Activated CD4-positive, alpha-beta T cell treated with anti-CD3 and anti-CD28 coated beads, Interleukin-2, Interleukin-6, amounts not matched to agents 100 ng/mL and 50 ng/mL, durations not matched to agents 16 hours and 8 hours (primary cell): ENCODE results near the gene IGF2BP2.

ENCODE experiments used
- DNase-seq: peaks from one replicate; pipeline ENCODE4 v3.0.0-alpha.2; 2020

Gene IGF2BP2

DNA sequence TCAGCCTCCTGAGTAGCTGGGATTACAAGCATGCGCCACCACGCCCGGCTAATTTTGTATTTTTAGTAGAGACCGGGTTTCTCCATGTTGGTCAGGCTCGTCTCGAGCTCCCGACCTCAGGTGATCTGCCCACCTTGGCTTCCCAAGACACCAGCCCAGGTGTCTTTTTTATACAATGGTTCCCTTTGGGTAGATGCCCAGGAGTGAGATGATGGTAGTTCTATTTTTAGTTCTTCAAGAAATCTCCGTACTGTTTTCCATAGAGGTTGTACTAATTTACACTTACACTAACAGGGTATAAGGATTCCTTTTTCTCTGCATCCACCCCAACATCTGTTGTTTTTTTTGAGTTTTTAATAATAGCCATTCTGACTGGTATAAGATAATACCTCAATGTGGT is 94.3 kb downstream of the IGF2BP2 start:
- DNase-seq: no peak

DNA sequence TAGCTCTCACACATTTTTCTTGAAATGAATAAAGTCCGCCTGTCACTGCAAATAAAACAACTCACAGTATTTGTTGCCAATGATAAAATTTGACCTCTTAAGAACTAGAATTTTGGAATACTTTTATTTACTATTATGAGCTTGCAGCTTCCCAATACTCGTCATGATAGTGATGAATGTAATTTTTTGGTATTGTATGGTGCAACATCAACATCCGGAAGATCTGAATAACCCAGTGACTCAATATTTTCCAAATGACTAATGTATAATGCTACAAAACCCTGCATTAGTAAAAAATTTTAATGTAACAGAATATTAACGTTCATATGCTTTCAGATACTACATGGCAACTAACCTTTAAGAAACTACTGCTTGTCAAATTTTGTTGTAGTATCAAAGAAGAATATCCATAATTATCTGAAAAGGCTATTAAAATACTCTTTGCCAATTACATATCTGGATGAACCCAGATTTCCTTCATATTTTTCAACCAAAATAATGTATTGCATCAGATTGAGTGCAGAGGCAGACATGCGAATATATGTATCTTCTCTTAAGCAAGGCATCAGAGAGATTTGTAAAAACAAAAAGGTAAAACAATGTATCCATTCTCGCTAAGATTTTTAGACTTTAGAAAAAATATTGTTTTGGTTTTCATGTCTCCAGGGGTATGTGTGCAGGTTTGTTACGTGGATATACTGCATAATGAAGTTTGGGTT is 95.3 kb downstream of the IGF2BP2 start:
- DNase-seq: peak; percentile 44

DNA sequence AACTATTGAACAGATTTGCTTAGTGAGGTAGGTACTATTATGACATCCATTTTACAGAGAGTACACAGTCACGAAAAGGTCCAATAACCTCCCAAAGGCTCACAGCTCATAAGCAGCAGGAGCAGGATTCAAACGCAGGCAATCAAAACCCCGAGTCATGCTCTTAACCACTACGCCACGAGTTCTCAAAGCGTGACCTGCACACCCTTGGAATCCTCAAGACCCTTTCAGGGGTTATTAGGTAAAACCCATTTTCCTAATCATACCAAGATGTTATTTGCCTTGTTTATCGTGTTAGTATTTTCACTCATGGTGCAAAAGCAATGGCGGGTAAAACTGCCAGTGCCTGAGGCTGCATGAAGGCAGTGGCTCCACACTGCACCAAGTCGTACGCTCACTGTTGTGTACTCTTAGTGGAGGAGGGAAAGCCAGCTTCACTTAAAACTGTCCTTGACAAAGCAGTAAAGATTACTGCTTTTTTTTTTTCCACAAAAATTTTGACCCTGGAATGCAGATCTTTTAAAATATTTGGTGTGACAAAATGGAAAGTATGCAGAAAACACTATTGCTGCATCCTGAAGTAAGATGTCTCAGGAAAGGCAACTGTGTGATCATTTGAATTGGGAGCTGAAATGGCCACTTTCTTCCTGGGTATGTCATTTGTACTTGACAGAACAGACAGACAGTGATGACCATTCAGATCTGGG is 96.1 kb downstream of the IGF2BP2 start:
- DNase-seq: no peak

DNA sequence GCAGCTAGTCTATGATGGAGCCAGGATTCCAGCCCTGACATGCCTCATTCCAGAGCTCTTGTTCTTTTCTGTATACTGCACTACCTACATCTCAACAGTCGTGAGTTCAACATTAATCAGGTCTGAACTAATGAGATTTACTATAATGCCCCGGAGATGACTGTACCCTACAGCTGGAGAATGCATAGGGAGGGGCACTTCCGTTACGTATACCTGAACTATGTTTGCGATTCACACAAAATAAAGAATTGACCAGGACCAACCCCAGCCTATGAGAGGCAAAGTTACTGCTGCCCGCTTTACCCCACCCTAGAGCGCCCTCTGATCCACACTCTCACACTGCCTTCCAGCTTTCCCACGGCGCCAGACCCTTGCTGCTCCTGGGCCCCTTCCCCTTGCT is 97.0 kb downstream of the IGF2BP2 start:
- no peak for DNase-seq

DNA sequence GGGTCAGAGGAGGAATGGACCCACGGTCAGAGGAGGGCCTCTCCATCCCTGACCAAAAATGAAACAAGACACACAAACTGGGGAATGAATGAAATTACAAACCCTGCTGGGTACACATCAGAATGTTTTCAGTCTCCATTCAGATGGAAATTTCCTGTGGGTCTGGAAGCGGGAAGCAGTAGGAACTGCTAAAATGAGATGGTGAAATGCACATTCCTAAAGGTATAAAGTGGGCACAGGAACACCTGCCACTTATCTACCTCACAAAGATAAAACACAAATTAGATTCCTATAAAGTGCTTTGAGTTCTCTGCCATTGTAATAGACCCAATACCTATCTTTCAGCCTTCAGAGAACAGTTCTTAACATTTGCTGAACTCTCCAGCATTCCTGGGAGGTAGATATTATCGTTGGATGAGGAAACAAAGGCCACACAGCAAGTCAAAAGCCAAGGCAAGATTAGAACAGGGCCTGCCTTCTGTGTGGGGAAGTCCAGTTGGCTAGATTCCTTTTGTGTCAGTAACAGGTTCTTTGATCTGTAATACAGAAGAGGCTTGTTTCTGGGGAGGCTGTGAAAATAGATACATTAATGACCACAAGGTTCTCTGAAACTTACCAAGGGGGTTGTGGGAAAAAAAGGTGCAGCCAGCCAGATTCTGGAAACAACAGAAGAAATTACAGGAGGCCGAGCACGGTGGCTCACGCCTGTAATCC is 98.4 kb downstream of the IGF2BP2 start:
- DNase-seq: no peak

DNA sequence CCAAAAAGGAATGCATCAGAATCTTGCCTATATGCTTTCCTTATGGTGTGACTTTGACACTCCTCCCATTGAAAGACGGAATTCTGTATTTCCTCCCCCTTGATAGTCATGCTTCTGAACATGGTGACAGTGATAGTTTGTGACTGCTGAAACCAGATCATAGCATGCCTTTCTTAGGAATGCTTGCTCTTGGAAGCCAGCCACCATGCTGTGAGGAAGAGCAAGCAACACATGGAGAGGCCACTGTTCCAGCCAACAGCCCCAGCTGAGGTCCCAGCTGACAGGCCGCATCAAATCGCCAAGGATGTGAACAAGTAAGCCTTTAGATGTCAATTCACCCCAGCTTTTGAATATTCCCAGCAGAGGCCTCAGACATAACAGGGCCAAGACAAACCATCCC is 100.1 kb downstream of the IGF2BP2 start:
- DNase-seq: no peak

DNA sequence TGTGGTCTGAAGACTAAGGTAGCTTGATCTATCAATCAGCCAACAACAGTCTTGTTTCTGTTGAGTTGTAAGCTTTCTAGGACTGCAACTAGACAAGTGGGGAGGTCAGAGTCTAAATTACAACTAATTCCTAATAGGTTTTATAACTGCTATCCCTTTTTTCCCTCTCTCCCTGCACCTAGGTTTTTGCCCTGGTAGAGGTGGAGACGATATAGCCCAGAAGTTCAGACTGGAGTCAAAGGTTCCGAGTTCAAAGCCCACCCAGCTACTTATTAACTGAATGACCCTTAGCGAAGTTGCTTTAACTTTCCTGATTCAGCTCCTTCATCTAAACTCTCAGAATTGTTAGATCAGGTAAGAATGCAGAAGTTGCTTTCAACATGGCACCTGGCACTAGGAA is 100.6 kb downstream of the IGF2BP2 start:
- no peak for DNase-seq

DNA sequence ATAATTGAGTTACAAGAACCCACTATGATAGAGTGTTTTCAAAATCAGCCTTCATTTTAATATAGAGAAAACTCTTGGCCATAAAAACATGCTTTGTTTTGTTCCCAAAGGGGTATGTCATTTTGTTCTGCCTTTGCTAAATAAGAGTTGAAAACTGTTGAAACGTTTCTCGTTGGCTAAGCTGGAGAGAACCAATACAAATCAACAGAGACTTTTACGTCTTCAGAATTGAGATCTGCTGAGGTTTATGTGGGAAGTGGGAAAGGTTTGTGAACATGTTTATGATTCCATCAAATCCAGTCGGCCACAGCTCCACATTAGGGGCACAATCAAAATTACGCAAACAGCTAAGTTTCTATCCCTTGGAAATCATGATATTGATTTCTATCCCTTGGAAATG is 102.0 kb downstream of the IGF2BP2 start:
- no peak for DNase-seq

DNA sequence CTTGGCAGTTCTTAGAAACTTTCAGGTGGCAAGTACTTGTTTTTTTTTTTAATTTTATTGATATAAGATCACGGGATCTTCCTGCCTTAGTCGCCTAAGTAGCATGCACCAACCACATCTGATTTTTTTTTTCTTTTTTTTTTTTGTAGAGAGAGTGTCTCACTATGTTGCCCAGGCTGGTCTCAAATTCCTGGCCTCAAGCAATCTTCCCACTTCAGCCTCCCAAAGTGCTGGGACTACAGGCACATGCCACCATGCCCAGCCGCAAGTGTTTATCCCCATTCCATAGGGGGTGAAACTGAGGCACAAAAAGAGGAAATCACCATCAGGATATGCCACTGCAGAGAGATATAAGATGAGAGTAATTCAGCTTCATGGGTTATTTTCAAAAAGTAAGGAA is 102.9 kb downstream of the IGF2BP2 start:
- DNase-seq: no peak

DNA sequence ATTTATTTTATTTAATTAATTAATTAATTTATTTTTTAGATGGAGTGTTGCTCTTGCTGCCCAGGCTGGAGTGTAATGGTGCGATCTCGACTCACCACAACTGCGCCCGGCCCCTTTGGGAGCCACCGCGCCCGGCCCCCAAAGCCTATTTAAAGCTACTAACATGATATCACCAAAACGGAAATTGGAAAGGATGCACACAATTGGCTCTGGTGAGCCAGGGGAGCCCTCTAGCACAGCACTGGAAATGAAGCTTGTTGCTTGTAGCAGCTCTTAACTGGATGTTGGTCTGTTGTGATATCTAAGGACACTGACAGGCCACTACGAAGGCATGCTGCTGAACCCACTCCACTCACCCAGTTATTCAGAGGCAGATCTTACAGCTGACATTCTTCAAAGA is 104.5 kb downstream of the IGF2BP2 start:
- DNase-seq: no peak

DNA sequence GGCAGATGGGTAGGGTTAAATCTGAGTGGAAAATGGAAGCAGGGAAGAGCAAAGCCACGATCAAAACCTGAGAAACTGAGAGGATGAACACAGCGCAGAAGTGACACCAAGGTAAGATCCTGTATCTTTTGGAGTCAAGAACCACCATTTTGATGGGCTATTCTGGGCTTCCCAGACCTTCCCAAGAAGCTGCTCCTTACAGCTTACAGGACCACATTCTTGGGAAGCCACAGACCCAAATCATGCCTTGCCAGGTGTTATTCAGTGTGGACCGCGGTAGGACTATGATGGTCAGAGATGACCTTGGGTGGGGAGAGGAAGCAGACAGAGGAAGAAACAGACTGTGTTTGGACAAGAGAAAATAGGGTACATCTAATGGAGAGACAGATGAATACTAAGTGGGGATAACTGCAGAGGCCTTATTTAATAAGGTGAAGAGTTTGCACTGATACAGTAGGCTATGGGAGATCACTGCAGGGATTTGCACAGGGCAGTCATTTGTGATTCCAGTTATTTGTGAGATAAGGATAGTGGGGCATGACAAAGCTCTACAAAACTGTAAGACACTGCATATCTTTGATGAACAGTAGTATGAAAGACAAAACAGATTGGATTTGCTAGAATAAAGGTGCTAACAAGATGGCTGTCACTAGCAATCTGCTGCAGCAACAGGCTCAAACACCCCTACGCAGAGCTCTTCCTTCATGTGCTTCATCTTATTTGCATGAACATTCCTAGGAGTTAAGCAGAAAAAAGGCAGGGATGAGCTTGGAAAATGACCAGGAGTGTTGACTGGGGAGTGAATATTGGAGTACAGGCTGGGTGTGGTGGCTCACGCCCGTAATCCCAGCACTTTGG is 105.9 kb downstream of the IGF2BP2 start:
- DNase-seq: no peak

DNA sequence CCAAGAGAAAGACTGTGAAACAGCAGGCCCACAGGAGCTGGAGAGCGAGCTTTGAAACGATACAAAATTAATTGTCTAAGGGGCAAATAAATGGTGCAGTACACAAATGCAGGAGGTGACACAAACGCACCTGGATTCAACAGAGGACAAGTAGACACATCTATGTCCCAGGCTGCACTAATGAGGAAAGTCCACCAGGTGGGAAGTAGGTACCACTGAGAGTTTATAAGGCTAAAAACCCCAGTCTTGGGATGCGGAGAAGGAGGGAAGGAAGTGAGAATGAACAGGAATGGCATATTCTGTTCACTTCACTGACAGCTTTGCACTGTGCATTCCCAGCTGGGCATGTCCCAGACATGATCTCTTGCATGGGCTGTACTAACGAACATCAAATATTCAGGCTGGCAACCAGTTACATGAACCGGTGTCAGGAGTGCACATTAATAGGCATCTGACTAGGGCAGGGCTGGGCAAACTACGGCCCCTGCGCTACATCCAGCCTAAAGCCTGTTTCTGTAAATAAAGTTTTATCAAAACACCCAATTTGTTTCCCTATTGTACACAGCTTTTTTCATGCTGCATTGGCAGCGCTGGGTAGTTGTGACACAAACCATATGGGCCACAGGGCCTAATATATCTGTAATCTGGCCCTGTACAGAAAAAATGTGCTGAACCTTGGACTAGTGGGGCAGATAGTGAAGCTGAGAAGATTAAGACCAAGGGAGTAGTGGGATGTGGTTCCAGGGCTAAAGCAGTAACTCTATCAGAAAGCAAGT is 107.0 kb downstream of the IGF2BP2 start:
- DNase-seq: no peak

DNA sequence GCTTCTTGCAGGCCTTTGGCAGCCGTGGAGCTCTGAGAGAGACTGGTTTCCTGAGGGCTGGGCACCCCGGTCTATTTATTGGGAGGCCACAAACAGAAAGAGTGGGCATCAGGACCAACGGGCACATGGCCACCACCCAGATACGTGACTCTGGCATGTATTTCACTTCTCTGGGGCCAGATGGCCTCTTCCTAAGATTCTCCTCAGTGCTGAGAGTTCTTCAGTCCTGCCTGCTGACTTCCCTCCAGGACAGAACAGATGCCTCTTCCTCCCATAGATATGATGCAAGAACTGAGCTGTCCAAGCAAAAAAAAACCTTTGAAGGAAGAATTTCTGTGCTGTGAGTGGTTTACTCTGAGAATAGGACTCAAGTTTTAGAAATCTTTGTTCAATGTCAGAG is 107.7 kb downstream of the IGF2BP2 start:
- no peak for DNase-seq

DNA sequence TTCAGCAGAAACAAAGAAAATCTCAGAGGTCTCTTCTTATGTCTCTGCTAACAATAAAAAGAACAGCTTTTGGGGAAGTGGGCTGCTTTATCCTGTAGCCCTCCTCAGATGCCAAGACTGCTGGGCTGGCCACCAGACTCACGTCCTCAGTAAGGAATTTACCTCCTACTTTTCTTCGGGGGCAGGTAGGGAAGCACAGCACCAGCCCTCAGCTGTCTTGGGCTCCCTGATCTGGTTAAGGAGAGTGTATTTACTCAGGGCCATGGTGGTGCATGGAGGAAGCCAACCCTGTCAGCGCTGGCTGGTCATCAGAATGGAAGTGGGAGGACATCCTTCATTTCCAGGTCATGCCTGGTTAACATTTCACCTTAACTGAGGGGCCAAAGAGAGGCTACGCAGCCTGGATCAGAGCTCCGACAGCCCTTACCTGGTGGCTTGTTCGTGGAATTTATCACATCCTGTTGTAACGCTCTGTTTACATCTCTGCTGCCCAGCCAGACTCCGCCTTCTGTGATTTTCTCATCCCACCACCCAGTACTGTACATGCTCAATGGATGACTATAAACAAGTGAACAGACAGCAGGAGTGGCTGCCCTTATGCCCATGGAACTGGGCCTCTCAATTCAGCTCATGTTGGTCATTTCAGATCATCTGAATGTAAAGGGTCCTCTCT is 108.3 kb downstream of the IGF2BP2 start:
- DNase-seq: no peak

DNA sequence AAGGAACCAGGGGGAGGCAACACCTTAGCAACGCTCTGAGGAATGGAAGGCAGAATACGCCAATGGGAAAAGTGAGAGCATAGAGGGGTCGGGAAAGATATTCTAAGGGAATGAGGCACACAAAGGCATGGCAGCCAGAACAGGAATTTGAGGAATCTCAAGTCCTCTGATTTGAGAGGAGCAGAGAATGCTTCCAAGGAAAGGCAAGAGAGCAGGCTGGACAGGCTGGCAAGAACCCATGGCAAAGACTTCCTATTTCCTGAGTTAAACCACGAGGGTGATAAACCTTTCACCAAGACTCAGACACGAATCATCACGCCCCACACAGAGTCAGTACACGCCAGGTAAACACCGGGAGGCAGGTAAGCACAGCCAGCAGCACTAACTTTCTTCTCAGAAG is 109.8 kb downstream of the IGF2BP2 start:
- no peak for DNase-seq

DNA sequence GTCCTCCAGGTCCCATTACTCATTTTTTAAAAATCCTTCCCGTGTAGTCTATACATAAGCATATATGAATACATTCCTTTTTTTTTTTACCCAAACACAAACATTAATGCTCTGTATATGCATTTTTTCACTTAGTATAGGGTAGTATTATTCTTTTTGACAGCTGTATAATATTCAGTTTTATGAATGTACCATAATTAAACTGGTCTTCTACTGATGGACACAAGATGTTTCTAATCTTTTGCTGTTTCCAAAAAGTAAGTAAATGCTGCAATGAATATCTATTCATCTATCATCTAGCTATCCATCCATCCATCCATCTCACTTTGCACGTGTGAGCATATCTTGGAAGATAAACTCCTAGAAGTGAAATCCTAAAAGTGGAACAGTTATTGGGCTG is 110.8 kb downstream of the IGF2BP2 start:
- DNase-seq: no peak

DNA sequence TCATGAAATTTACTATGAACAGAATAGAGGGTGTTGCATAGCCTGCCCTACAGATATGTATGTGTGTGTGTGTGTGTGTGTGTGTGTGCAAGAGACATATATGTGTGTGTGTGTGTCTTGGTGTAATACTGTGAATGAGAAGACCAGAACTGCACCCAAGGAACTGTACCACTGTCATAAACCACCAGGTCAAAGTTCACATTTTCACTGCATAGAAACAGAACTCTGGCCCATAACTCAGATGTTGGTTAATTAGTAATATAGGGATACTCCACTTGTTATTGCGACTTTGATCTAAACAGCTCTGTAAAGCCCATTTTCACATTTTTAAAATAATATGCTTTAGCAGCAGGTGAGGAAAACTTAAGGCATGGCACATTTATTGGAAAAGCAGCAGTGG is 111.8 kb downstream of the IGF2BP2 start:
- no peak for DNase-seq

DNA sequence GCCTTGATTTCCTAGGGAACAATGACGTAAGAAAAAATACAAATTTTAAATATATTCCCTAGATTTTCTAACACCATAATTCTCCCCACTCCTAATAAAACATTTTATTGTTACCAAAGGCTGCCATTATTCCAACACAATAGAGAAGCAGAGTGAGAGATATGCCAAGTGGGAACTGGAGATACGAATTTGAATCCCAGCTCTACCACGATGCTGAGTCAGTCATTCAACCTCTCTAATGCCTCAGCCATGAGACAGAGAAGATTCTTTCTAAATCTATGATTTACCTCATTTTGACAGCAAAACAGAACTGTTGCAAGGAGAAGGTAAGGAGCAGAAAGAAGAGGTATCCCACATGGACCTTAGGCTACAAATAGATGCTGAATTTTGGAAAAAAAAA is 112.5 kb downstream of the IGF2BP2 start:
- DNase-seq: no peak

DNA sequence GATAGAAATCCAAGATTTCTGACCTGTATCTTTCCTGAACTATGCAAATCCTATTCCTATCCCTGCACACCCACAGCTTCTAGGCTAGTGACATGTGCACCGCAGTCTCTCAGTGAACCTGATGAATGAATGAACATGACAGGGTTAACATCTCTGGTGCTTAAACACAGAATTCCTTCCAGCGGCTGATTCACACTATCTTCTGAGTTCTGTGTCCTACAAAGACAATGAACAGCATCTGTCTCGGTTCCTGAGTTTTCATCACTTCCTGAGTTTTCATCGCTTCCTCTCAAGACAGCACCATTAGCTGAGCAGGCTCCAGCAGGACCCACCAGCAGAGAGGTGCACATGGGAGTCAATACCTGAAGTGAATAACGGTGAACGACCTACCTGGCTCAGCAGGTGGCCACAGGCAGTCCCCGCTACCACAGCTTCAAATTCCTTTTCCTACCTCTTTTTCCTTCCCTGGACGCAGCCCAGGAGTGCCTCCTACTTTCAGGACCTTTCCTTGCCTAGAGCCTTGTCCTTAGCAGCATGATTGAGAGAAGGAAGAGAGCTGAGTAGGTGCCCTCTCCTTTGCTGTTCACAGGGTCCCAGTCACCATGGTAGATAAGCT is 113.5 kb downstream of the IGF2BP2 start:
- DNase-seq: no peak

DNA sequence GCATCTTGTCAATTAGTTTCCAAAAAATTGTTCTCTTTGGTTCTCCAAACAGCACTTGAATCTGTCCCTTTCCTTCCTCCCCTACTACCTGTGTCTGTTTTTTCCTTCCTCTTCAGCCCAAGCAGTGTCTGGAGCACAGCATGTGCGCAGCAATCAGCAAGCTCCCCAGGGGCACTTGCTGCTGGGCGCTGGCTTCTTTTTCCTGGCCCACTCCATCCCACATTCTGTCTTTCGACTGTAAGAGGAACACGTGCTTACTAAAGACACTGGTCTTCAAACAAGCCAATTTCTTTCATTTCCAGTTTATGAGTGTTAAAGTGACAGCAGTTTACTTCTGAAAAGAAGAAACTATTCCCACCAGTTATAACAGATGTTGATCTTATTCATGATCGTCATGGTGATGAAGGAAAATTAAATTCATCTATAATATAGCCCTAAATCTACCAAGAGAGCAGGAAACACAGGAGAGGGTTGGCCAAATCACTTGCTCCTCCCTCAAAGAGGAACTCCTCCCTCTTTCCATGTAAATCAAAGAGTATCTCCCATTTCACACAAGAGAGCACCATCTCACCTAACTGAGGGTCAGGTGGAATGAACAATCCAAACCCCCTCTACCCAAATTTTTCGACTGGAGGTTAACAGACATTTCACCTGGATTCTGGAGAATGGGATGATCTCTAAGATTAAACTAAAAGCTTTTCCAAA is 115.4 kb downstream of the IGF2BP2 start:
- no peak for DNase-seq

DNA sequence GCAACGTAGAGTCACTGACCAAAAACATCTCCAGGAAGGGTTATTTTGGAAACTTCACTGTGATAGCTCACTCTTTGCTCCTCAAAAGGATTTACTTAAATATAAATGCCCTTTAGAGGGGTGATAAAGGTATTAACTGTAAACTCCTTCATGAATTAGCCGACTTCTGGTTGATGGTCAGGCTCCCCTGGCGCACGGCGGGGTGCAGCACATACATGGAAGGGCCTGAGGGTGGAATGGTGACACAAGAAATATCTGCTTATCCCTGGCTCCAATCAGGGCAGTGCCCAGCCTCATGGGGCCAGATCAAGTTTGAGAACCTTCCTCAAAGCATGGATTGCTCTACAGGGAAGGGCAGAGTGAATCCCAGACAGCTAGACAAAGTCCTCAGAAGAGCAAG is 116.5 kb downstream of the IGF2BP2 start:
- no peak for DNase-seq
